Heart right ventricle (tissue), 16 donors: Measurements from ENCODE around the gene NAALADL2. TPM values are rescaled to one million over a fixed set of nuclear protein-coding genes. Genes with fewer than 3 reads are reported as not detected.

Experiments
- ATAC-seq, 8 donors: fragments of 200-7000 bp; cut with Tn5 transposase; one replicate each; pipeline ENCODE4 v1.9.1; 2020; ENCODE audit warnings: mild to moderate bottlenecking in 8 of 8, moderate library complexity in 8 of 8, moderate number of reproducible peaks in 1 of 8
- DNase-seq, 2 donors: peaks; one replicate each; pipeline ENCODE4 v3.0.0-alpha.2; 2020
- H3K27ac ChIP-seq, 10 donors: fragments of 200-600 bp; sonication (generic) in 2 of 10; one replicate each; pipeline versions ENCODE4 v1.5.0 to v1.8.0; 2020 to 2022; ENCODE audit warnings: mild to moderate bottlenecking in 3 of 10
- H3K27me3 ChIP-seq, 7 donors: fragments of 200-600 bp; one replicate each; pipeline ENCODE4 v1.8.0; 2021 to 2022; ENCODE audit warnings: mild to moderate bottlenecking in 2 of 7
- H3K36me3 ChIP-seq, 9 donors: fragments of 200-600 bp; sonication (generic) in 1 of 9; one replicate each; pipeline versions ENCODE4 v1.5.0 to v1.8.0; 2020 to 2022; ENCODE audit warnings: mild to moderate bottlenecking in 2 of 9
- H3K4me1 ChIP-seq, 9 donors: fragments of 200-600 bp; sonication (generic) in 1 of 9; one replicate each; pipeline versions ENCODE4 v1.5.0 to v1.8.0; 2020 to 2022; ENCODE audit warnings: mild to moderate bottlenecking in 4 of 9
- H3K4me3 ChIP-seq, 10 donors: fragments of 200-600 bp; sonication (generic) in 2 of 10; one replicate each; pipeline versions ENCODE4 v1.5.0 to v1.8.0; 2020 to 2022; ENCODE audit warnings: mild to moderate bottlenecking in 7 of 10, moderate library complexity in 2 of 10
- H3K9me3 ChIP-seq, 11 donors: fragments of 200-600 bp in 10 of 11; sonication (generic) in 2 of 11; one replicate each; pipeline versions ENCODE4 v1.5.0 to v1.8.0; 2013 to 2022; ENCODE audit warnings: mild to moderate bottlenecking in 2 of 11, control low read depth in 1 of 11, moderate library complexity in 1 of 11
- CTCF ChIP-seq, 9 donors: fragments of 200-600 bp; sonication (generic) in 2 of 9; IDR thresholded peaks; one replicate each; pipeline versions ENCODE4 v1.5.0 to v1.8.0; 2021 to 2022; ENCODE audit warnings: antibody characterized with exemption in 9 of 9, mild to moderate bottlenecking in 5 of 9, moderate library complexity in 1 of 9
- WGBS, 2 donors: extraction: QIAGEN DNeasy Blood & Tissue Kit; methylation state at CpG; one replicate each; pipeline ENCODE4 v1.1.7; 2013; ENCODE audit warnings: inconsistent platforms in 1 of 2; 5-methylcytosine and 5-hydroxymethylcytosine counted together
- intact Hi-C, 10 donors: fragments of 100-400 bp; cut with DNase I; formaldehyde crosslinking; loops; one replicate each; pipeline versions ENCODE4 v1.11.1 to v1.14.2; 2022
- polyA plus RNA-seq, 2 donors: library from polyadenylated mRNA; stranded (reverse); fragments of 200-250 nt; gene quantifications; one replicate each; pipeline ENCODE4 v1.2.3, GENCODE V29; 2013
- total RNA-seq, 10 donors: library from RNA; stranded (reverse); fragmentation: NEBNext Ultra II Directional in 3 of 10; extraction: Animal tissue kit (Norgen Biotek cat#: 25700) in 3 of 10; gene quantifications; one replicate each; pipeline versions ENCODE4 v1.2.1 to v1.2.4, GENCODE V29; 2021 to 2023
- donor health status: Arrhythmogenic right ventricular cardiomyopathy.
- donor health status: ischemic (EF 13 %, LVEDD 7.1; RV severe dilation, severe dysfunction).
- donor health status: healthy with polysubstance abuse.
- donor health status: DM: no; HTN: yes; CAD: no.
- donor health status: DM: no; HTN: no; CAD: no.
- donor health status: ischemic (EF 25% LVEDD 6.9; RV normal size, moderate dysfunction).
- donor health status: ischemic (EF 25% LVEDD 5.7; RV mildly dilated, moderate dysfunction).
- donor health status: healthy.
- donor health status: DM: yes; HTN: yes; CAD: no.
- donor health status: Ischemic cardiomyopathy.
- donor health status: ischemic (EF 35%, LVEDD 5.7; RV mildly dilated, moderate dysfunction).
- donor health status: nonischemic (EF 11% LVEDD 7.7; RV severe dilation, severe dysfunction).
- donor health status: DM: yes; HTN: yes; CAD: no.
- donor health status: PGD.
- donor health status: ischemic (EF 29% LVEDD 5.4; RV normal size, mild dysfunction).
- donor health status: nonischemic (EF 23%, LVEDD 6.1; RV moderate dilation, normal function).

NAALADL2 gene
- total and polyA plus RNA-seq, 12 donors: 0.36 to 11.9 (median 5.2) TPM

- no peak overlapping the region for H3K27ac ChIP-seq
- H3K4me3 ChIP-seq: no peak overlapping the region
- no peaks in the 10 kb centered on the region for H3K9me3 ChIP-seq
- H3K4me1 ChIP-seq: no peaks in the 10 kb centered on the region
- intact Hi-C loops: no loop called here
- 89 to 92% methylated on average over 4 of the region's 4 CpGs for WGBS, 2 donors
- no peak for TF ChIP-seq CTCF (IDR thresholded peaks at IDR 0.05)
- H3K27me3 ChIP-seq: no peaks in the 10 kb centered on the region
- H3K36me3 ChIP-seq: no peaks in the 10 kb centered on the region
- DNase-seq (no peak), ATAC-seq (no peak)
These were observed 616.6 kb downstream of the NAALADL2 start for GRCh38 chr3:175475765-175476164.

- no peaks in the 10 kb centered on the region for H3K36me3 ChIP-seq
- WGBS, 2 donors: 41 to 44% methylated on average over 2 of the region's 2 CpGs
- DNase-seq (no peak), ATAC-seq (no peak)
- no peak overlapping the region for H3K4me3 ChIP-seq
- no peak overlapping the region for H3K27ac ChIP-seq
- H3K9me3 ChIP-seq: no peaks in the 10 kb centered on the region
- H3K27me3 ChIP-seq: no peaks in the 10 kb centered on the region
- intact Hi-C loops: no loop called here
- TF ChIP-seq CTCF (IDR thresholded peaks at IDR 0.05): no peak
- H3K4me1 ChIP-seq: no peaks in the 10 kb centered on the region
These were observed 617.4 kb downstream of the NAALADL2 start for GRCh38 chr3:175476489-175476888.

GRCh38 chr3:175477651-175478224, 618.6 kb downstream of the NAALADL2 start:
- TF ChIP-seq CTCF (IDR thresholded peaks at IDR 0.05): no peak
- Histone ChIP-seq H3K27me3 (no peaks in the 10 kb centered on the region), H3K36me3 (no peaks in the 10 kb centered on the region), H3K4me3 (no peak overlapping the region), H3K4me1 (no peaks in the 10 kb centered on the region), H3K9me3 (no peaks in the 10 kb centered on the region), H3K27ac (no peak overlapping the region)
- 72 to 80% methylated on average over 2 of the region's 2 CpGs for WGBS, 2 donors
- DNase-seq (no peak), ATAC-seq (no peak)
- intact Hi-C loops: no loop called here

- intact Hi-C loops: no loop called here
- Histone ChIP-seq H3K27me3 (no peaks in the 10 kb centered on the region), H3K9me3 (no peaks in the 10 kb centered on the region), H3K27ac (no peak overlapping the region), H3K36me3 (no peaks in the 10 kb centered on the region), H3K4me3 (no peak overlapping the region), H3K4me1 (no peaks in the 10 kb centered on the region)
- TF ChIP-seq CTCF (IDR thresholded peaks at IDR 0.05): no peak
- no peak for ATAC-seq
- no peak for DNase-seq
- WGBS, 2 donors: 85 to 89% methylated on average over 2 of the region's 2 CpGs
These were observed 619.2 kb downstream of the NAALADL2 start for GRCh38 chr3:175478301-175478700.
